ACHN (cell line): ENCODE results near the gene CHN1.

Source experiments
- DNase-seq: peaks from one replicate; pipeline ENCODE4 v3.0.0-alpha.2; 2015
- in situ Hi-C: cut with HindIII; loops from 2 replicates; pipeline ENCODE4 v1.10.0; 2017; ENCODE audit warnings: low sequenced_read_pairs, low pct_ligation_motif_present, low pct_unique_long_range_greater_than_20kb

Gene CHN1

DNA sequence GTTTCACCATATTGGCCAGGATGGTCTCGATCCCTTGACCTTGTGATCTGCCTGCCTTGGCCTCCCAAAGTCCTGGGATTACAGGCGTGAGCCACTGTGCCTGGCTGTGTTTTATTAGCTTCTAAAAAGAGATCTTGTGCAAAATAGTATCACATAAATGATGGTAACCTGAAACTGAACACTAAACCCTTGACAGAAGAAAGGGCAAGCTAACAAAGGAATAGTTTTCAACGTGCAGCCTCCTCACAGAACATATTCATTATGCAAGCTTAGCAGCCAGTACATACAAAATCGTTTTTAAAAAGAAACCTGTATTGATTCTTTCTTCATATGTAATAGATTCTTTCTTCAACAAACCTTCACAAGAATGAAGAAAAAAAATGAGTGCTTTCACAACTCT is 20.6 kb downstream of the CHN1 start:
- no peak for DNase-seq
- in situ Hi-C loops: loop anchor here (10.0 kb wide), 1 partner anchor 210 kb away; no protein-coding TSS in a partner anchor

DNA sequence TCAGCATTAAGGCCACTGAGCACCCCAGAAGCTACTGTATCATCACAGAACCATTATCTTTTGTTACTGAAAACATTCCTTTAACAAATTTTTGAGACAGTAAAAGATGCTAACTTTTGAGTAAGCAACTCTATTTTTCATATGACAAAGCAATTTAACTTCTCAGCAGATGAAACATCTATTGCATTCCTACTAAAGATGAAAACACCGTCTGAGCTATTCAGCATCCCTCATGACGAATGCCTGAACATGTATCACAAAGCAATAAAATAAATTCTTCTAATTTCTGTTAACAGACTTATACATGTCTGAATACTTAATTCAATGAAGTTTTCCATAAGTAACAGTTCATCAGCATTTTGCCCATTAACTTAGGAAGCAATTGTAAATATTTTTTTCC is 23.9 kb downstream of the CHN1 start:
- no peak for DNase-seq
- in situ Hi-C loops: loop anchor here (10.0 kb wide), 1 partner anchor 207 kb away; no protein-coding TSS in a partner anchor

DNA sequence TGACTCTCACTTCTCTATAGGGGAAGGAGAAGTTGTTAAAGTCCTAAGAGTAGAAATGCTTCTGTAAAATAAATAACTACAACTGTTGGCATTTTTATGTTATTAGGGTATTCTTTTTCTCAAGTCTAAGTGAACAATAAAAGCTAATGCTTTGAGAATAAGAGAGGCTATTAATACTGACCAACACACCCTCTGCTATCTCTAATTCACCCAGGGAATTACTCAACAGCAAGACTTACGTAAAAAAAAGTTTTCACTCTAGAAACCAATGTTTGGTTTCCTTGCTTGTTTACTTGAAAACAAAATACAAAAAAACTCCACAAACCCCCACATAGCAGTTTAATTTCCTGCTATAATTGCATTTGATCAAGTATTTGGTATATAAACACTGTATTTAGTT is 25.2 kb downstream of the CHN1 start:
- DNase-seq: no peak
- in situ Hi-C loops: loop anchor here (10.0 kb wide), 1 partner anchor 205 kb away; no protein-coding TSS in a partner anchor

DNA sequence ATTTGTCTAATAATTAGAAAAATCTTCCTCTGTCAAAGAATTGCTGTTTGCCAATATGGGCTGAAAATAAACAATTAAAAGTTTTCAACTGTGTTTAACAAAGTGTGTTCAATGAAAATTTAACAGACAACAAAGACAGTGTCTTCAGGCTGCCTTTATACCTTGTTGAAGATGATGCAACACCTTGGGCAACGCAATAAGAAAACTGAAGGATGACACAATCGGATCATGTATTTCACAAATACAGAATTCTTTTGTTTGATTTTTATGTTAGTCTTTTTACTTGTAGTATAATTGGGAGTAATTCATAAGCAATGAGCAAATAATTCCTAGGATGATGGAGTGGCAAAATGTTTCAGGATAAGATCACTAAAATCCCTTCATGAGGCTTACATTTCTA is 27.8 kb downstream of the CHN1 start:
- no peak for DNase-seq
- in situ Hi-C loops: no loop called here

DNA sequence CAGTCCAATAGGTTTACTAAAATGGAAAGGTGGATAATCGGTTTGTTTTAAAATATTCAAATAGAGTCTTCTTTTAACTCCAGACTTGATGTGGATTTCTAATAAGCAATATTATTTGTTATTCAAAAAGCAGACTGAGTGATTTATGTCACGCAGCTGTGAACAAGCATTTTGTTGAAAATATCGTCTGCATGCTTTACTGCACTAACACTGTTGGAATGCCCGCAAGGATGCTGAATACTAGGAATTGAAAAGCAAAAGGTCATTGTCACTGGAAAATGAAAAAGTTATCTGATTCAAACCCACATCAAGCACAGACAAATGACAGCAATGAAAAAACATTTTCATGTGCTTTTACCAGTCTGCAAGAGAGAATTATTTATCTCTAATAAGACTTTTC is 31.1 kb downstream of the CHN1 start:
- in situ Hi-C loops: no loop called here
- DNase-seq: peak; percentile 47

DNA sequence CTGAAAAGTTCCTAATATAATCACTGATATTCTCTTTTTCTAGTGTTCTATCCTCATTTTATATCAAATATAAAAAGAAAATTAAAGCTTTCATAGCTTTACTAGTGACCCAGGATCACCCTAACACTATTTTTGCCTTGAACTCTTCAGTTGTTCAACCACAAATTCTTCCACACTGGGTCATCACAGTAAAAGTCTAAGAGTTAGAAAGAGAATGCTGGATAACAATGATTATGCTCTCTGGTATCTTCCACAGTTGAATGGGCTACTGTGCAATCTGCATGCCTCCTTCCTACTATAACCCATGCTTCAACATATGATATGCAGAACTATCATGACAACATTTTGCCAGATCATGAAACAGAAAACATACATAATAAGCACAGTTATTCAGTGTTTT is 32.3 kb downstream of the CHN1 start:
- in situ Hi-C loops: no loop called here
- peak; percentile 92 for DNase-seq

DNA sequence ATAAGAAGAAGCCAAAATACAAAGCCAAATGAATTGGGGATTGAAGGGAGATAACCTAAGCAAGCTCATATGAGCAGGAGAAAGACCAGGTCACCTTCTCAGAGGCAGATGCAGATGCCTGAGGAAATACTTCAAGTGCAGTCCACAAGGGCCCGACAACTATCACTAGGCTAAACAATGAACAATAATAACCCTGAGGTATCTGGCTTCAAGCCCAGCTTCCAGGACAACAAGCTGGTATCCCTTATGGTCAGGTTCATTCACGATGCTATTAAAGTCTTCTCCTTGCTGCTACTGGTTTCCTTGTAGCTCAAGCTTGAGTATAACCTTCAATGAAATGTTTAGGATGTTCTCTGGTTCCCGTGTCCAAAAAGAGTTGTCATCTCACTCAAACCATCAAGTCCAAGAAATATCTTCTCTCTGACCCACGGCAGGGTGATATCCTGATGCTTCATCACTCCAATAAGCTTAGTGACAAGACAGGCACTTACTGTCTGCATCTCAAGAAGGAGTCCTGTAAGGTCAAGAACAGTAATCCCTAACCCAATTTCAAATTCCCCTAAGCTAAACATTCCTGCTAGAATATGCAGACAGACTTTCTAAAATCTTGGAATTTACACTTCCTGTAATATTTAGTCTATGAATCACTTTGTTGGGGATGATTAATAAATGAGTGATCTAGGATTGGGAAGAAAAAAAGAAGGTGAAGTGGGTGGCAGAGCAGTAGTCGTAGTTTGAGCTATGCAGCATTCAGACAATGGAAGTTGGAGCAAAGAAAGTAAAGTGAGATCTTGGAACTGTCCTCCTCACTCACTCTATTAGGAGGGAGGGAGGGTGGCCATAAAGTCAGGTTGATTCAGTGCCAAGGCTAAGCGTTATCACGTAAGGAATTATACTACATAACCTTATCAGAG is 33.1 kb downstream of the CHN1 start:
- DNase-seq: peak; percentile 89
- in situ Hi-C loops: no loop called here

DNA sequence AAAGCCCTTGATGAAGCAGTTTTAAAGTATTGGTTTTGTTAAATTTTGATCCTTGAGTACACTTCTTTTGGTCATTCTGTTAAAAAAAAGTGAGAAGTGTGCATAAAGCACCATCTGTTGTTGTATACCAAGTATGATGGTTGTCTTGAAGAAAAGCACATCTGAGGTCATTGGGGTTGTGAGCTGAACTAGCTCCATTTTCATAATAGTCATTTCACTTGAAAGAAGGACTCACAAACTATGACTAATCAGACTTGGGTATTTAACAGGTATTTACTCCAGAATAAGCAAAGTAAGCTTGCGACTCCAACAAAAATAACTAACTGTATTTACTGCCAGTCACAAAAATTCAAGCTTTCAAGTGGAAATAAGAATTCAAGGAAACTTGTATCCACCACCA is 35.1 kb downstream of the CHN1 start:
- in situ Hi-C loops: no loop called here
- DNase-seq: no peak

DNA sequence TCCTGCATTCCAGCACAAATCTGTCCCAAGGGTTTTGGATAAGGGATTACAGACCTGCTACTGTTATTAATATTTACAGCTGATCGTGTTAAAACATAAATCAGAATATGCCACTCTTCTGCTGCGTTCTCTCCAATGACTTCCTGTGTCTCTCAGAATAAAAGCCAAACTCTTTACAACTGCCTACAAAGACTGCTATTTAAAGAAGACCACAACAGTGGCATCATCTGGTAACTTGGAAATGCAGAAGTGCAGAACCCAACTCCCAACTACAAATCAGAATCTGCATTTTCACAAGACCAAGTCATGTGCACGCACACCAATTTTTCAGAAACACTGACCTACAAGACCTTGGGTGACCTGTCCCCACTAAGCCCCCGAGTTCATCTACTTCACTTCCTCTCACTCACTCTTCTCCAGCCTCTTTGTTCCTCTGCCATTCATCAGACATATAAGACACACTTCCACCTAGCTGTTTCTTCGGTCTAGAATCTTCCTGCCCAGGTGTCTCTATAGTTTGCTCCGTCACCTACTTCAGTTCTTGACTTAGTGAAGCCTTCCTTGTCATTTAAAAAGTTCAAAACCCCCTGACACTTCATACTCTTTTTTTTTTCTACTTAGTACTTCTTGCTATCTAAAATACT is 36.0 kb downstream of the CHN1 start:
- DNase-seq: no peak
- in situ Hi-C loops: no loop called here

DNA sequence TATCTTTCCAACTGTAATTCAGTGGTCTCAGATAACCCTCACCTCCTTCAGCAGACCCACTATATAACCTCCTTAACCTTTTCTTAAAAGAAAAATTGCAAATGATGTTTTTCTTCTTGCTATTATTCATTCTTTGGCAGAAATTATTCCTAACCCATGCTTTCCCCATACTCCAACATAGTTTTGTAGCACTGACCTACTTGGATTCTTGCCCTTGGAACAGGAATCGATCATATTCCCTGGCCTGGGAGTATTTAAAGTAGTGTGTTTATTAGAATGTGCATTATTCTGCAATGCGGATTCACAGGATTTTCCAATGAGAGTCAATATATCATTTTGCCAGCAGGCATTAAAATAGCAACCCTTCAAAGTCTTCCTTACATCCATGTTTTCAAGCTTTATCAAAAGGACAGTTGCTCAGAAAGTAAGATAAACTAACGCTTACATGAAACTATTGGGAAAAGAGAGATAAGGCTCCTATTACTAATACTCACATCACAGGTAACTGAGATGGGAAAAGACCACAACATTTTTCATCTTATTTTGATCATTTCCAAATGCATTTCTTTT is 37.4 kb downstream of the CHN1 start:
- DNase-seq: no peak
- in situ Hi-C loops: no loop called here

DNA sequence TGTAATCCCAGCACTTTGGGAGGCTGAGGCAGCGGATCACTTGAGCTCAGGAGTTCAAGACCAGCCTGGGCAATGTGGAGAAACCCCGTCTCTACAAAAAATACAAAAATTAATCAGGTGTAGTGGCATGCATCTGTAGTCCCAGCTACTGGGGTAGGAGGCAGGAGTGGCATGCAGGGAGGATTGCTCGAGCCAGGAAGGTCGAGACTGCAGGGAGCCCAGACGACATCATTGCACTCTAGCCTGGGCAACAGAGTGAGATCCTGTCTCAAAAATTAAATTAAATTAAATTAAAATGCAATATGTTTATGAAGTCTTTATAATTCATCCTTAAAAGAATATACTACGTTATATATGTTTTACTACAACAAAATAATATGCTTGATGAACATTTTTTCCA is 38.1 kb downstream of the CHN1 start:
- DNase-seq: no peak
- in situ Hi-C loops: no loop called here

DNA sequence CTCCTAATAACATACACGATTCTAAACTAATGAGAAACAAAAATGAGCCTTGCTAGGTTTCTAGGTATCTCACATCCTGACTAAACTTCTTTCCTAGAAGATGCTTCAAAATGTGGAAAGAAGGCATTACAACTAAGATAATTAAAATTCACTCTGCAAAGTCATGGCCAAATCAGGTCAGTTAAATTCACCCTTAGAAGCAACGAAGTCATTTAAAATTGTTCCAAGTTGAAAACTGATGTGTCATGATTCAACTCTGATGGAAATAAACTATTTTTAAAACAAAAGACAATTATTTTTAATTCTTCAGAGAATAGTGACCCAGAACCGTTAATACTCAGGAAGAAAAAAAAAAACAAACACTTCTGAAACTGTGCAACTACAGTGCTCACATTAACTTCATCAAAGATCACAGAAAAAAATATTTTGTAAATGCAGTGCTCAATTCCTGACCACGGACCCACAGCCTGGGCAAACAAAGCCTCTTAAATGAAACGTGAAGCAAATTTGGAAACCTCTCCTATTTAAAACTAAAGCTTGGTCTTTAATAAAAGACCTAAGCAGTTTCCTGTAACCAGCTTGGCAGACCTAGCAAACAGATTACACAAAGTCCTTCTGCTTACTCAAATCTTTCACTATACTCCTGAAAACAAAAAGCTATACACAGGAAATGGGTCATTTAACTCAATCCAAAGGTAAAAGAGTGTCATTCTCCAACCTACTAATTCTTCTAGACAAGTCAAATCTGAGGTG is 39.0 kb downstream of the CHN1 start:
- no peak for DNase-seq
- in situ Hi-C loops: no loop called here

DNA sequence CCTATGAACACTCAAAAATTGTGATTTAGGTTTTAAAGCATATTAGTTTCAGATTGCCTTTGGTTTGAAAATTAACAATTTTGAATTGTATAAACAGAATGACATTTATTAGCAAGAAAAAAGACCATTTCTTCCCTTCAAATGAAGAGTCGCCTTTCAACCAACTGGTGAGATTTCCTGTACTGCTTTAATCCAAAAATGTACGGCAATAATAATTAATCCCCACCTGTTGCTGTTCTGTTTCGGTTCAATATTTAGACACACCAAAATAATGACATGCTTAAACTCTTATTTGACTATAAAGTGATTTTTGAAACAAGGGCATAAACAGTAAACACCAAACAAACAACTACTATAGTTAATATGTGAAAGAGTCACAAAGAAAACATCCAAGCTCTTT is 39.6 kb downstream of the CHN1 start:
- in situ Hi-C loops: no loop called here
- DNase-seq: no peak

DNA sequence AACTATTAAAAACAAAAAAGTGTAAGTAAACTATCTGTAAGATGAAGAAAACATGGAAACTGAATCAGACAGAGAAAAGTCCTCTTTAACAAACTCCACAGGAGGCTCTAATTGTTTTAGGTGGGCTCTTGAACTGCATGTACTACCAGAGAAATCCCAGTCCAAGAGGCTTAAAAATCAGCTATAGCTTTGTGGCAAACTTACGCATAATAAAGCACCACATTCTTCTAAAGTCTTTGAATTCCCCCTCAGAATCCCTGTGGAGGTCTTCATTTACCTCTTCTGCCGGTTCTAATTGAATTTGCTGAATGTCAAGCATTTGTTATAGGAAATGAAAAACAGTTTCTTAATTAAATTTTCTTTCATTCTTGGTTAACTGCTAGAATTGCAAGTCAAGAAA is 40.8 kb downstream of the CHN1 start:
- in situ Hi-C loops: no loop called here
- DNase-seq: no peak

DNA sequence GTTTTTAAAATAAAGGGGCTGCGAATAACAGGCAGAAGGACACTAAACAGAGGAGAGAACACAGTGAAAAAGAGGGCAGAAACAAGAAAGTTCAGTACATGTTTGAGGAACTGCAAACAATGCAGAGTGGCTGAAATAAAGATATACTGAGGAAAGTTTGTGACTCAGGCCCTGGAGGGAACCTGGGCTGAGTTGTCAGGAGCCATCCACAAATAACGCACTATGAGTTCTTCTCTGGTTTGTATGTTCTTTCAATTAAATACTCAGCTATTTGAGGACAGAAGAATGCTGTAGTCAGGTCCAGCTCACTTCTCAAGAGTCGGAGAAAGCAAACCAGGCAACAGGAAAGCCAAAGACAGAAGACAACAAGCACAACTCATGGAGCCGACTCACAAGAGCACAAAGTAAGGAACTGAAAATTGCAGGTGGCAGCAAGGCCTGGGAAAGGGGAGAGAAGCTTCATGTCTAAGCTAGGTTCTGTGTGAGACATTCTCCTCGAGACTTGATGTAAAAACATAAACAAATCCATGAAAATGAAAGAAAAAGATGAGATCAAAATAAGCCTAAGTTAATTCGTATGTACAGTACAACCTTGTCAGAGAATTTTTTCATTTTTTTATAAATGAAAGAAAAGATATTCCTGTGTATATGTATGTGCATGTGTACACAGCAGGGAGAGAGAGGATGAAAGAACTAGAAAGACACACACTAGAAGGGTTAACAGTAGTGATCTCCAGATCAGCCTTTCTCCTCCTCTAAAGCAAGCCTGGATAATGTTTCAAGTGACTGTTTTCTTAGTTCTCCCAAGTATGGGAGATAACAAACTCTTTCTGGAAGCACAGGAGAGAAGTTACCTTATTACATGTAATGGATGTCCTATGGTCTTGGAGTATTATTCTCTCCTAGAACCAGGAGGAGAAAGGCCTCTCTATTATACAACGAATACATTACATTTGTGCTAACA is 41.5 kb downstream of the CHN1 start:
- no peak for DNase-seq
- in situ Hi-C loops: no loop called here

DNA sequence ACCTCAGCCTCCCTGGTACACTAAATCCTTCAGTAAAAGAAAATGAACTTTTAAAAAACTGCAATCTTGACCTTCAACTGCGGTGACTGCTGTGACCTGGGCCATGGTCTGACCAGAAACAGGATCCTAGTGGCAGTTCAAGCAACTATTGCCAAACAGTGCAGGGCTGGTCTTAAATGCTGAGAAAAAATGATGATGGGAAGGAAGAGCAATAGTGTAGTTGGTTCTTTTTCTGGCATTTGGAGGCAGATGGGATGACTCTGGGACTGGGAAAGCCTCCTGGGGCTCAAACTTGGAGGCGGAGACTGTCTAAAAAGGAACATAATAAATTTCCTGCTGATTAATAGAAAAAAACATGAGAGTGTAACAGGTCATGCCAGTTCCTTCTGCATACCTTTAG is 45.4 kb downstream of the CHN1 start:
- DNase-seq: no peak
- in situ Hi-C loops: no loop called here

DNA sequence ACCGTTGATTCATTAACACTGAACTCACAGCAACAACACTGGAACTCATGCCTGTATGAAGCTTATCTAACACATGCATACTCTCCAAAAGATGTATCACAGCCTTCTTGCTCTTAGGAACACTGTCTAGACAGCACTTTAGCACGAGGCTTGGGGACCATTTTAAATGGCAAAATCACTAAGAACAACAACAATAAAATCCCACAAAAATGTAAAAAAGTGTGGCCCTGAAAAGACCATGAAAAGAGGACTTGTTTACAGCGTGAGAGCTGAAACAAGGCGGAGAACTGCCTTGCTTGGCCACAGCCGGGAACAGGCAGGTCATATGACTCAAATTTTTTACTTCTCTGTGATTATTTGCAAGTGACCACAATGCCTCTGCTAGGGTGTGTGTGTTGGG is 48.1 kb downstream of the CHN1 start:
- no peak for DNase-seq

DNA sequence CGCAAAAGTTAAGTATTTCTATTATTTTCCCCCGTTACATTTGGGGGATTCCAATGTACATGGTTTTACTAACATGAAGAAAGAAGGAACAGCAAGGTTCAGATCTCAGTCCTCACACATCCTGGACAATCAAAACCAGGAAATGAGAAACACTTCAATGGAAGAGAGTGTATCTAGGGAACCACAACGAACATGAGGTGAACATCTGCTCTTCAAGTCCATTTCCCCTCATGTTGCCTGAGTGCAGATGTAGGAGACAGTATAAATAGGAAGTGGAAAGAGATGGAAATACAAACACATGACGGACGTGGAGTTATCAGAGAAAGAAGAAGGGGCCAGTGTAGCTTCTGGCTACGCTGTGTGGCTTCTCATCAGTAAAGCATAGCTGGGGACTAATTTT is 52.6 kb downstream of the CHN1 start:
- DNase-seq: no peak
- in situ Hi-C loops: no loop called here

More for the DNA sequence above, 48.1 kb downstream of the CHN1 start:
- in situ Hi-C loops: no loop called here
